H9 (cell line): Measurements from ENCODE around the gene DIMT1. TPM values are rescaled to one million over a fixed set of nuclear protein-coding genes. Genes with fewer than 3 reads are reported as not detected.

Experiments
- DNase-seq: peaks from one replicate; pipeline ENCODE4 v3.0.0-alpha.2; 2017
- H2AFZ ChIP-seq: one replicate; pipeline ENCODE4 v1.6.1; 2013; ENCODE audit warnings: mild to moderate bottlenecking, low read length, control low read depth, moderate library complexity
- H2AK5ac ChIP-seq: 2 replicates; pipeline ENCODE4 v1.6.1; 2013; ENCODE audit warnings: low read length, control low read depth, mixed read lengths; ENCODE audit not compliant: insufficient read length
- H2BK120ac ChIP-seq: one replicate; pipeline ENCODE4 v1.6.1; 2013; ENCODE audit warnings: low read depth, mild to moderate bottlenecking, low read length, control low read depth, inconsistent platforms; ENCODE audit not compliant: poor library complexity, severe bottlenecking
- H2BK12ac ChIP-seq: 2 replicates; pipeline ENCODE4 v1.6.1; 2013; ENCODE audit warnings: low read length, control low read depth, mixed read lengths, low read depth; ENCODE audit not compliant: insufficient read length
- H2BK15ac ChIP-seq: 2 replicates; pipeline ENCODE4 v1.6.1; 2013; ENCODE audit warnings: low read depth, low read length, control low read depth
- H2BK20ac ChIP-seq: one replicate; pipeline ENCODE4 v1.6.1; 2013; ENCODE audit warnings: low read depth, mild to moderate bottlenecking, low read length, control low read depth, inconsistent platforms; ENCODE audit not compliant: poor library complexity, severe bottlenecking
- H2BK5ac ChIP-seq: 2 replicates; pipeline ENCODE4 v1.6.1; 2013; ENCODE audit warnings: low read length, control low read depth, mixed read lengths; ENCODE audit not compliant: insufficient read length
- H3K14ac ChIP-seq: 2 replicates; pipeline ENCODE4 v1.6.1; 2013; ENCODE audit warnings: low read length, control low read depth; ENCODE audit not compliant: insufficient read depth
- H3K18ac ChIP-seq: 2 replicates; pipeline ENCODE4 v1.6.1; 2013; ENCODE audit warnings: low read depth, mild to moderate bottlenecking, mixed read lengths, low read length, control low read depth; ENCODE audit not compliant: insufficient read length
- H3K23ac ChIP-seq: 2 replicates; pipeline ENCODE4 v1.6.1; 2013; ENCODE audit warnings: low read length, control low read depth, mixed read lengths, low read depth; ENCODE audit not compliant: insufficient read length
- H3K23me2 ChIP-seq: 2 replicates; pipeline ENCODE4 v1.6.1; 2013; ENCODE audit warnings: low read depth, mild to moderate bottlenecking, mixed read lengths, low read length, control low read depth; ENCODE audit not compliant: insufficient read length, poor library complexity, severe bottlenecking
- H3K27ac ChIP-seq: 2 replicates; pipeline ENCODE4 v1.5.1; 2013; ENCODE audit warnings: low read length, control low read depth, mixed read lengths, low read depth; ENCODE audit not compliant: insufficient read length
- H3K27me3 ChIP-seq: 2 replicates; pipeline ENCODE4 v1.6.1; 2013; ENCODE audit warnings: low read length, control low read depth, inconsistent platforms; ENCODE audit not compliant: insufficient read depth
- H3K4ac ChIP-seq: 2 replicates; pipeline ENCODE4 v1.6.1; 2013; ENCODE audit warnings: low read depth, mild to moderate bottlenecking, control low read depth, inconsistent platforms, low read length, moderate library complexity
- H3K4me1 ChIP-seq: 2 replicates; pipeline ENCODE4 v1.6.1; 2013; ENCODE audit warnings: low read length, control low read depth, inconsistent platforms; ENCODE audit not compliant: insufficient read depth
- H3K4me2 ChIP-seq: 2 replicates; pipeline ENCODE4 v1.6.1; 2013; ENCODE audit warnings: low read length, control low read depth, mixed read lengths; ENCODE audit not compliant: insufficient read length, insufficient read depth
- H3K56ac ChIP-seq: 2 replicates; pipeline ENCODE4 v1.6.1; 2013; ENCODE audit warnings: low read depth, mild to moderate bottlenecking, mixed read lengths, low read length, control low read depth; ENCODE audit not compliant: insufficient read length
- H3K79me1 ChIP-seq: 2 replicates; pipeline ENCODE4 v1.6.1; 2013; ENCODE audit warnings: low read depth, mild to moderate bottlenecking, moderate library complexity, low read length, control low read depth, inconsistent platforms; ENCODE audit not compliant: insufficient read depth, poor library complexity, severe bottlenecking
- H3K79me2 ChIP-seq: 2 replicates; pipeline ENCODE4 v1.6.1; 2013; ENCODE audit warnings: low read length, control low read depth, inconsistent platforms; ENCODE audit not compliant: insufficient read depth
- H3K9ac ChIP-seq: 2 replicates; pipeline ENCODE4 v1.6.1; 2013; ENCODE audit warnings: low read length, control low read depth, mixed read lengths; ENCODE audit not compliant: insufficient read length; ENCODE audit errors: extremely low read depth
- H3K9me3 ChIP-seq: one replicate; pipeline ENCODE4 v1.6.1; 2013; ENCODE audit warnings: low read depth, low read length, inconsistent platforms; ENCODE audit not compliant: control insufficient read depth
- H3T11ph ChIP-seq: one replicate; pipeline ENCODE4 v1.6.1; 2013; ENCODE audit warnings: mild to moderate bottlenecking, low read length, control low read depth, inconsistent platforms
- H4K20me1 ChIP-seq: one replicate; pipeline ENCODE4 v1.6.1; 2013; ENCODE audit not compliant: control insufficient read depth, insufficient read length, insufficient read depth
- H4K5ac ChIP-seq: 2 replicates; pipeline ENCODE4 v1.6.1; 2013; ENCODE audit warnings: low read depth, mild to moderate bottlenecking, mixed read lengths, low read length, control low read depth; ENCODE audit not compliant: insufficient read length
- H4K8ac ChIP-seq: replicated peaks from 2 replicates; pipeline ENCODE4 v1.6.1; 2013; ENCODE audit warnings: low read length, control low read depth, mixed read lengths, low read depth; ENCODE audit not compliant: insufficient read length
- H4K91ac ChIP-seq: 2 replicates; pipeline ENCODE4 v1.6.1; 2013; ENCODE audit warnings: low read depth, mild to moderate bottlenecking, moderate library complexity, mixed read lengths, low read length, control low read depth; ENCODE audit not compliant: insufficient read length
- H3K27ac Mint-ChIP-seq, 3 experiments: 2 replicates in 2 of 3; 3 replicates in 1 of 3; pipeline ENCODE4 v1.8.0; 2020 to 2021; ENCODE audit warnings: mixed read lengths in 3 of 3, mild to moderate bottlenecking in 1 of 3, moderate library complexity in 1 of 3
- H3K27me3 Mint-ChIP-seq: 2 replicates; pipeline ENCODE4 v1.8.0; 2021; ENCODE audit warnings: low read depth, mild to moderate bottlenecking, moderate library complexity, mixed read lengths
- H3K36me3 Mint-ChIP-seq, 3 experiments: 2 replicates in 2 of 3; 3 replicates in 1 of 3; pipeline ENCODE4 v1.8.0; 2020 to 2021; ENCODE audit warnings: low read depth in 3 of 3, mixed read lengths in 3 of 3; ENCODE audit not compliant: insufficient read depth in 1 of 3
- H3K4me1 Mint-ChIP-seq, 2 experiments: 2 replicates each; pipeline ENCODE4 v1.8.0; 2020; ENCODE audit warnings: mixed read lengths in 2 of 2
- H3K4me3 Mint-ChIP-seq, 2 experiments: 2 replicates in 1 of 2; 3 replicates in 1 of 2; pipeline ENCODE4 v1.8.0; 2020 to 2021; ENCODE audit warnings: mild to moderate bottlenecking in 2 of 2, mixed read lengths in 2 of 2, moderate library complexity in 1 of 2
- H3K9me3 Mint-ChIP-seq, 2 experiments: 2 replicates in 1 of 2; 3 replicates in 1 of 2; pipeline ENCODE4 v1.8.0; 2020; ENCODE audit warnings: mild to moderate bottlenecking in 2 of 2, mixed read lengths in 2 of 2, moderate library complexity in 1 of 2
- WGBS: extraction: QIAGEN DNeasy Blood & Tissue Kit; methylation state at CpG from one replicate; pipeline ENCODE4 v1.1.7; 2013; ENCODE audit warnings: missing lambda C conversion rate, low lambda C conversion rate, mixed read lengths; ENCODE audit not compliant: insufficient read length; ENCODE audit errors: extremely low coverage; 5-methylcytosine and 5-hydroxymethylcytosine counted together
- total RNA-seq: library from RNA; stranded (reverse); gene quantifications from 2 replicates; pipeline ENCODE4 v1.2.1, GENCODE V29; 2021
- TF ChIP-seq, protein P1 (sequence below): fragments of 200-600 bp; sonication (generic); conservative IDR thresholded peaks from 3 replicates; pipeline ENCODE4 v1.8.0; 2021; ENCODE audit warnings: antibody characterized with exemption, mild to moderate bottlenecking

The DIMT1 gene
- total RNA-seq, 1 experiment from 2014 or later: 36.0 TPM

GRCh38 chr5:62362701-62363100 is 41.0 kb downstream of the DIMT1 start:
- no peaks in the 10 kb centered on the region for H4K20me1 ChIP-seq
- H3K9ac ChIP-seq: no peak overlapping the region
- H3K23me2 ChIP-seq: no peaks in the 10 kb centered on the region
- no peaks in the 10 kb centered on the region for H3K9me3 Mint-ChIP-seq
- no peak overlapping the region for H2AK5ac ChIP-seq
- H3K56ac ChIP-seq: no peak overlapping the region
- no peaks in the 10 kb centered on the region for H3K79me2 ChIP-seq
- no peak overlapping the region for H3K23ac ChIP-seq
- no peak overlapping the region for H4K91ac ChIP-seq
- TF ChIP-seq, protein P1, sequence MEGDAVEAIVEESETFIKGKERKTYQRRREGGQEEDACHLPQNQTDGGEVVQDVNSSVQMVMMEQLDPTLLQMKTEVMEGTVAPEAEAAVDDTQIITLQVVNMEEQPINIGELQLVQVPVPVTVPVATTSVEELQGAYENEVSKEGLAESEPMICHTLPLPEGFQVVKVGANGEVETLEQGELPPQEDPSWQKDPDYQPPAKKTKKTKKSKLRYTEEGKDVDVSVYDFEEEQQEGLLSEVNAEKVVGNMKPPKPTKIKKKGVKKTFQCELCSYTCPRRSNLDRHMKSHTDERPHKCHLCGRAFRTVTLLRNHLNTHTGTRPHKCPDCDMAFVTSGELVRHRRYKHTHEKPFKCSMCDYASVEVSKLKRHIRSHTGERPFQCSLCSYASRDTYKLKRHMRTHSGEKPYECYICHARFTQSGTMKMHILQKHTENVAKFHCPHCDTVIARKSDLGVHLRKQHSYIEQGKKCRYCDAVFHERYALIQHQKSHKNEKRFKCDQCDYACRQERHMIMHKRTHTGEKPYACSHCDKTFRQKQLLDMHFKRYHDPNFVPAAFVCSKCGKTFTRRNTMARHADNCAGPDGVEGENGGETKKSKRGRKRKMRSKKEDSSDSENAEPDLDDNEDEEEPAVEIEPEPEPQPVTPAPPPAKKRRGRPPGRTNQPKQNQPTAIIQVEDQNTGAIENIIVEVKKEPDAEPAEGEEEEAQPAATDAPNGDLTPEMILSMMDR: no peak
- no peaks in the 10 kb centered on the region for H3K27me3 ChIP-seq
- H4K5ac ChIP-seq: no peak overlapping the region
- no peak overlapping the region for H2BK5ac ChIP-seq
- H3K18ac ChIP-seq: no peak overlapping the region
- peaks cover 17 to 62% (median 51%) of the 10 kb centered on the region in 3 experiments; a peak in 6 of 7 replicates for H3K36me3 Mint-ChIP-seq
- WGBS: no CpG with 5 or more reads among the region's 3 CpGs
- no peak overlapping the region for H3T11ph ChIP-seq
- H2AFZ ChIP-seq: no peak overlapping the region
- H3K4me1 ChIP-seq: no peaks in the 10 kb centered on the region
- H3K27me3 Mint-ChIP-seq: no peaks in the 10 kb centered on the region
- H3K4me2 ChIP-seq: no peak overlapping the region
- H4K8ac ChIP-seq: no peak overlapping the region
- H3K14ac ChIP-seq: no peak overlapping the region
- H3K4ac ChIP-seq: no peak overlapping the region
- no peak overlapping the region for H3K27ac Mint-ChIP-seq
- no peaks in the 10 kb centered on the region for H3K4me1 Mint-ChIP-seq
- H3K9me3 ChIP-seq: no peaks in the 10 kb centered on the region
- H2BK20ac ChIP-seq: no peak overlapping the region
- DNase-seq: no peak
- no peak overlapping the region for H2BK120ac ChIP-seq
- no peaks in the 10 kb centered on the region for H3K79me1 ChIP-seq
- no peak overlapping the region for H3K27ac ChIP-seq
- no peak overlapping the region for H3K4me3 Mint-ChIP-seq
- no peak overlapping the region for H2BK15ac ChIP-seq
- no peak overlapping the region for H2BK12ac ChIP-seq
